ENCODE results near the gene CPSF7. TPM values are rescaled to one million over a fixed set of nuclear protein-coding genes. Genes with fewer than 3 reads are reported as not detected.
"Not testable (repeated sequence)": the region's sequence is repeated elsewhere in the genome, so short reads cannot be mapped to it uniquely, and the experiment has no call there.

Gene CPSF7
- total RNA-seq, 2 donors from 2014 or later = 94.7 to 104 TPM

DNA sequence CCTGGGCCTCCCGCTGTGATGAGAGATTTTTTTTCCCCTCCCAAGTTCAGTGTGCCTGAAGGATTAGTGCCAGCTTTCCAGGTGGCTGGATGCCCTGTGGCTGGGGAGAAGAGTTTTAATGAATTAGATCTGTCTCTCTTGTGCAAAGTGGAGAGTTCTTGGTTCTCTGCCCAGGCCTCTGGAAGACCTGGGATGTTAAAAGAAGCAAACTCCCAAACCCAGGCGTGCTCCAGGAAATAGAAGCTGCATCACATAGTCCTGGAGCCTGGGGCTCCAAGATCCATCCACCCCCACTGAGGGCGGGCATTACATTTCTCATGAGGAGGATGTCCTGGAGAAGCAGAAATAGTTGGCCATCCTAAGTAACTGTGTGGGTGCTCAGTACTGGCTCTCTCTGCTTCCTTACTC, 30.7 kb upstream of the CPSF7 start:
- H3K9me3 ChIP-seq (ENCODE audit: control insufficient read depth, low read length, poor library complexity, severe bottlenecking) = no peaks in the 10 kb centered on the region
- H3K27ac Mint-ChIP-seq = no peak overlapping the region
- H3K36me3 Mint-ChIP-seq (ENCODE audit: low read depth) = peaks cover 8% of the 10 kb centered on the region
- H3K4me1 Mint-ChIP-seq = peaks cover 10% of the 10 kb centered on the region
- ATAC-seq = no peak
- no peaks in the 10 kb centered on the region for H3K27me3 Mint-ChIP-seq
- no peak for DNase-seq
- H3K4me3 Mint-ChIP-seq = no peak overlapping the region

GRCh38 chr11:61454520-61454919, 24.7 kb upstream of the CPSF7 start:
- Mint-ChIP-seq H3K27me3 (no peaks in the 10 kb centered on the region), H3K4me3 (no peak overlapping the region), H3K27ac (peak overlapping the region; percentile 19), H3K36me3 (ENCODE audit: low read depth) (peaks cover 6% of the 10 kb centered on the region), H3K4me1 (peaks cover 15% of the 10 kb centered on the region)
- no peaks in the 10 kb centered on the region for H3K9me3 ChIP-seq (ENCODE audit: control insufficient read depth, low read length, poor library complexity, severe bottlenecking)
- ATAC-seq = no peak
- no peak for DNase-seq

DNA sequence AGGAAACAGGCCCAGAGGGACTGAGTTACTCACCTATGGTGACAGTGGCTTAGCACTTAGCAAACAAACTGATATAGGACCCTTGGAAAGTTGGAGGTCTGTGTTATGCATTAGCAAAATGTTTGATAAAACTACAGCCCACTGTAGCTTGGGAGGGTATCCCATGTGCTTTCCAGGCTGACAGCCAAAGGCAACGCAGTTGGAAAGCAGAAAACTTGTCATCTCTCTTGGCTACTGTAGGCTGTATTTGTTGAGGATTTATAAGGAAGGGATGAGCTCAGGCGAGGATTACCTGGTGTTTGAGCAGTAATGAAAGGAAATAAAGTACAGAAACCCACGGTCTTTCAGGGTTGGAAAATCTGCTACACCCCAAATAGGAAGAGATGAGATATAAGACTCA, 23.9 kb upstream of the CPSF7 start:
- peaks cover 18% of the 10 kb centered on the region for H3K4me1 Mint-ChIP-seq
- DNase-seq (no peak), ATAC-seq (no peak)
- peak overlapping the region; percentile 19 for H3K27ac Mint-ChIP-seq
- H3K4me3 Mint-ChIP-seq = no peak overlapping the region
- no peaks in the 10 kb centered on the region for H3K27me3 Mint-ChIP-seq
- peaks cover 6% of the 10 kb centered on the region for H3K36me3 Mint-ChIP-seq (ENCODE audit: low read depth)
- no peaks in the 10 kb centered on the region for H3K9me3 ChIP-seq (ENCODE audit: control insufficient read depth, low read length, poor library complexity, severe bottlenecking)

GRCh38 chr11:61452825-61453224, 23.1 kb upstream of the CPSF7 start:
- no peak overlapping the region for H3K4me3 Mint-ChIP-seq
- peaks cover 6% of the 10 kb centered on the region for H3K36me3 Mint-ChIP-seq (ENCODE audit: low read depth)
- H3K4me1 Mint-ChIP-seq = peaks cover 19% of the 10 kb centered on the region
- no peaks in the 10 kb centered on the region for H3K27me3 Mint-ChIP-seq
- ATAC-seq (no peak), DNase-seq (no peak)
- no peak overlapping the region for H3K27ac Mint-ChIP-seq
- H3K9me3 ChIP-seq (ENCODE audit: control insufficient read depth, low read length, poor library complexity, severe bottlenecking) = no peaks in the 10 kb centered on the region

DNA sequence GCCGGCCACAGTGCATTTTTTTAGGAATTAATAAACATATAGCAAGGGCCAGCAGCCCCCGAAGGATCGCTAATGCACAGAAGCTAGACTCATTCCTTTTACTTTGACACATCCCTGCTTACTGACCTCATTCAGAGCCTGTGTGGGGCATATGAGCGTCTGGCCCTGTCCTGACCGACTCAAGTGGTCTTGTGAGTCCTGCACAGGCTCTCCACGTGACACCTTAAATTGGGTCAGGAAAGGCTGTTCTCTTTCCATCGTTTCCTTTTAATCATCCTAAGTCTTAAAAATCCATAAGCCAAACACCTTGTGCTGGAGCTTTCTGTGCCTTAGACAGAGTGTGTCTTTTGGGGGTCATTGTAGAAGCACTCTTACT, 18.8 kb upstream of the CPSF7 start:
- Mint-ChIP-seq H3K4me3 (no peak overlapping the region), H3K36me3 (ENCODE audit: low read depth) (no peaks in the 10 kb centered on the region), H3K4me1 (peaks cover 14% of the 10 kb centered on the region), H3K27ac (no peak overlapping the region), H3K27me3 (no peaks in the 10 kb centered on the region)
- H3K9me3 ChIP-seq (ENCODE audit: control insufficient read depth, low read length, poor library complexity, severe bottlenecking) = no peaks in the 10 kb centered on the region
- no peak for ATAC-seq
- DNase-seq = no peak

- H3K27me3 Mint-ChIP-seq = no peaks in the 10 kb centered on the region
- peaks cover 17% of the 10 kb centered on the region for H3K4me1 Mint-ChIP-seq
- H3K9me3 ChIP-seq (ENCODE audit: control insufficient read depth, low read length, poor library complexity, severe bottlenecking) = no peaks in the 10 kb centered on the region
- peaks cover 4% of the 10 kb centered on the region for H3K36me3 Mint-ChIP-seq (ENCODE audit: low read depth)
- no peak overlapping the region for H3K27ac Mint-ChIP-seq
- DNase-seq (no peak), ATAC-seq (no peak)
- no peak overlapping the region for H3K4me3 Mint-ChIP-seq
Measured at GRCh38 chr11:61447601-61448551, 18.1 kb upstream of the CPSF7 start.

- peaks cover 19% of the 10 kb centered on the region for H3K4me1 Mint-ChIP-seq
- no peaks in the 10 kb centered on the region for H3K27me3 Mint-ChIP-seq
- ATAC-seq (peak; percentile 98), DNase-seq (peak; percentile 31 to 69 (median 36))
- H3K27ac Mint-ChIP-seq = no peak overlapping the region
- H3K36me3 Mint-ChIP-seq (ENCODE audit: low read depth) = peaks cover 4% of the 10 kb centered on the region
- no peaks in the 10 kb centered on the region for H3K9me3 ChIP-seq (ENCODE audit: control insufficient read depth, low read length, poor library complexity, severe bottlenecking)
- no peak overlapping the region for H3K4me3 Mint-ChIP-seq
Measured at GRCh38 chr11:61446211-61446651, 16.5 kb upstream of the CPSF7 start.

GRCh38 chr11:61445516-61445915, 15.7 kb upstream of the CPSF7 start:
- Mint-ChIP-seq H3K36me3 (ENCODE audit: low read depth) (peaks cover 4% of the 10 kb centered on the region), H3K4me3 (no peak overlapping the region), H3K27ac (no peak overlapping the region), H3K27me3 (no peaks in the 10 kb centered on the region), H3K4me1 (peaks cover 19% of the 10 kb centered on the region)
- no peaks in the 10 kb centered on the region for H3K9me3 ChIP-seq (ENCODE audit: control insufficient read depth, low read length, poor library complexity, severe bottlenecking)
- ATAC-seq = no peak
- no peak for DNase-seq

DNA sequence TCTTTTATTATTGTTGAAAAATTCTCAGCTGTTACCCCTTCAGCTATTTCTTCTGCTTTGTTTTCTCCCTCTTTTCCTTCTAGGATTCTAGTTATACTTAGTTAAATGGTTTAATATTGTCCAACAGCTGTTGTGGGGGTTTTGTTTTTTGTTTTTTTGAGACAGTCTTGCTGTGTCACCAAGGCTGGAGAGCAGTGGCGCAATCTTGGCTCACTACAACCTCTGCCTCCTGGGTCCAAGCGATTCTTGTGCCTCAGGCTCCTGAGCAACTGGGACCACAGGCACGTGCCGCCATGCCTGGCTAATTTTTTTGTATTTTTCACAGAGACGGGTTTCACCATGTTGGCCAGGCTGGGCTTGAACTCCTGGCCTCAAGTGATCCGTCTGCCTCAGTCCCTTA, 12.8 kb upstream of the CPSF7 start:
- Mint-ChIP-seq H3K4me1 (peaks cover 18% of the 10 kb centered on the region), H3K27ac (peak overlapping the region; percentile 47), H3K4me3 (no peak overlapping the region), H3K27me3 (no peaks in the 10 kb centered on the region), H3K36me3 (ENCODE audit: low read depth) (peaks cover 7% of the 10 kb centered on the region)
- ATAC-seq (no peak), DNase-seq (no peak)
- H3K9me3 ChIP-seq (ENCODE audit: control insufficient read depth, low read length, poor library complexity, severe bottlenecking) = no peaks in the 10 kb centered on the region

DNA sequence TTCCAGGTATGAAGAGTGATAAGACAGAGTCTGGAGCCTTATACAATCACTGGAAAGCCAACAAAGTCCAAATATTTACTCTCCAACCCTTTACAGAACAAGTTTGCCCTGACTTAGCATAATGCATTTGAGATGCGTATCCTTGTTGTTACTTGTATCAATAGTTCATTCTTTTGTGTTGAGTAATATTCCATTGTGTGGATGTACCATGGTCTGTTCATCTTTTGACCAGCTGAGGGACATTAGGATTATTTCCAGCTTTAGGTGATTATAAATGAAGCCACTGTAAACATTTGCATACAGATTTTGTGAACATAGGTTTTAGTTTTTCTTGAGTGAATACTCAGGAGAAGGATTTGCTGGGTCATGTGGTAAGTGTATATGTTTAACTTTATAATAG, 9.8 kb upstream of the CPSF7 start:
- Mint-ChIP-seq H3K27me3 (no peaks in the 10 kb centered on the region), H3K36me3 (ENCODE audit: low read depth) (peaks cover 7% of the 10 kb centered on the region), H3K27ac (peak overlapping the region; percentile 16), H3K4me3 (no peak overlapping the region), H3K4me1 (peaks cover 23% of the 10 kb centered on the region)
- no peaks in the 10 kb centered on the region for H3K9me3 ChIP-seq (ENCODE audit: control insufficient read depth, low read length, poor library complexity, severe bottlenecking)
- no peak for DNase-seq
- ATAC-seq = no peak

DNA sequence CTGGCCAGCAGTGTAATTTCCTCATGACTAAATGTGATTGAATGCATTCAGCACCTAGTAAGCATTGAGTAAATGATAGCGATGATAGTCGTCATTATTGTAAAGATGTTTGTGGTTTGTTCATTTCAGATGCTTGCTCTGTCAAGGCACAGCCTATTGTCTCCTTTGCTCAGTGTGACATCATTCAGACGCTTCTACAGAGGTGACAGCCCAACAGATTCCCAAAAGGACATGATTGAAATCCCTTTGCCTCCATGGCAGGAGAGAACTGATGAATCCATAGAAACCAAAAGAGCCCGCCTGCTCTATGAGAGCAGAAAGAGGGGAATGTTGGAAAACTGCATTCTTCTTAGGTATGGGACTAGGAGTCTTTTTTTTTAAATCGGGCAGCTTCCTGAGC, 7.7 kb upstream of the CPSF7 start:
- ATAC-seq = no peak
- no peak for DNase-seq
- no peaks in the 10 kb centered on the region for H3K27me3 Mint-ChIP-seq
- H3K36me3 Mint-ChIP-seq (ENCODE audit: low read depth) = peaks cover 3% of the 10 kb centered on the region
- H3K4me1 Mint-ChIP-seq = peaks cover 23% of the 10 kb centered on the region
- H3K27ac Mint-ChIP-seq = no peak overlapping the region
- no peaks in the 10 kb centered on the region for H3K9me3 ChIP-seq (ENCODE audit: control insufficient read depth, low read length, poor library complexity, severe bottlenecking)
- H3K4me3 Mint-ChIP-seq = no peak overlapping the region

GRCh38 chr11:61430839-61431238, 1.1 kb upstream of the CPSF7 start:
- H3K36me3 Mint-ChIP-seq (ENCODE audit: low read depth); H3K9me3 ChIP-seq (ENCODE audit: control insufficient read depth, low read length, poor library complexity, severe bottlenecking); H3K27me3 Mint-ChIP-seq; ATAC-seq; DNase-seq: not testable (repeated sequence)
- peak overlapping the region; percentile 96 for H3K4me3 Mint-ChIP-seq
- peak overlapping the region; percentile 98 for H3K27ac Mint-ChIP-seq
- peaks cover 35% of the 10 kb centered on the region for H3K4me1 Mint-ChIP-seq

DNA sequence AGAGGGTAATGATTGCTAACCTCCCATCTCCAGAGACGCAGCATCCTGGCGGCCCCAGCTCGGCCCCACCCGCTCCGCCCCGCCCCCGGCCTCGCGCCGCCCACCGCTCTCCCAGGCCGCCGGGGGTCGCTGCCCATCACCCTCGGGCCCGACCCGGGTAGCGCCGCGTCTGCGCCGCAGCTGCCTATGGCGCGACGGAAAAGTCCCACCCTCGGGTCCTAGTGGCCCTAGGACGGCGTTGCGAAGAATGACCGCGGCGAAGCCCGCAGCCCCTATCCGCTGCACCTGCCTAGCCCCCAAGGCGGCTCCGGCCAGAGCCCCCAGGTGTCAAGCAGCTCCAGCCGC, 457 bp downstream of the CPSF7 start:
- no peaks in the 10 kb centered on the region for H3K36me3 Mint-ChIP-seq (ENCODE audit: low read depth)
- DNase-seq = peak; percentile 61 to 72 (median 70)
- no peaks in the 10 kb centered on the region for H3K27me3 Mint-ChIP-seq
- H3K27ac Mint-ChIP-seq = peak overlapping the region; percentile 98
- H3K9me3 ChIP-seq (ENCODE audit: control insufficient read depth, low read length, poor library complexity, severe bottlenecking) = no peaks in the 10 kb centered on the region
- ATAC-seq = peak; percentile 56
- peak overlapping the region; percentile 96 for H3K4me3 Mint-ChIP-seq
- peaks cover 36% of the 10 kb centered on the region for H3K4me1 Mint-ChIP-seq
